ENCODE data around the gene PLEKHA7. TPM values are rescaled to one million over a fixed set of nuclear protein-coding genes. Genes with fewer than 3 reads are reported as not detected.
A peak's percentile ranks its signal among the peaks of the same experiment; 100 is the strongest.
"Not testable (repeated sequence)": the region's sequence is repeated elsewhere in the genome, so short reads cannot be mapped to it uniquely, and the experiment has no call there.

The PLEKHA7 gene, protein sequence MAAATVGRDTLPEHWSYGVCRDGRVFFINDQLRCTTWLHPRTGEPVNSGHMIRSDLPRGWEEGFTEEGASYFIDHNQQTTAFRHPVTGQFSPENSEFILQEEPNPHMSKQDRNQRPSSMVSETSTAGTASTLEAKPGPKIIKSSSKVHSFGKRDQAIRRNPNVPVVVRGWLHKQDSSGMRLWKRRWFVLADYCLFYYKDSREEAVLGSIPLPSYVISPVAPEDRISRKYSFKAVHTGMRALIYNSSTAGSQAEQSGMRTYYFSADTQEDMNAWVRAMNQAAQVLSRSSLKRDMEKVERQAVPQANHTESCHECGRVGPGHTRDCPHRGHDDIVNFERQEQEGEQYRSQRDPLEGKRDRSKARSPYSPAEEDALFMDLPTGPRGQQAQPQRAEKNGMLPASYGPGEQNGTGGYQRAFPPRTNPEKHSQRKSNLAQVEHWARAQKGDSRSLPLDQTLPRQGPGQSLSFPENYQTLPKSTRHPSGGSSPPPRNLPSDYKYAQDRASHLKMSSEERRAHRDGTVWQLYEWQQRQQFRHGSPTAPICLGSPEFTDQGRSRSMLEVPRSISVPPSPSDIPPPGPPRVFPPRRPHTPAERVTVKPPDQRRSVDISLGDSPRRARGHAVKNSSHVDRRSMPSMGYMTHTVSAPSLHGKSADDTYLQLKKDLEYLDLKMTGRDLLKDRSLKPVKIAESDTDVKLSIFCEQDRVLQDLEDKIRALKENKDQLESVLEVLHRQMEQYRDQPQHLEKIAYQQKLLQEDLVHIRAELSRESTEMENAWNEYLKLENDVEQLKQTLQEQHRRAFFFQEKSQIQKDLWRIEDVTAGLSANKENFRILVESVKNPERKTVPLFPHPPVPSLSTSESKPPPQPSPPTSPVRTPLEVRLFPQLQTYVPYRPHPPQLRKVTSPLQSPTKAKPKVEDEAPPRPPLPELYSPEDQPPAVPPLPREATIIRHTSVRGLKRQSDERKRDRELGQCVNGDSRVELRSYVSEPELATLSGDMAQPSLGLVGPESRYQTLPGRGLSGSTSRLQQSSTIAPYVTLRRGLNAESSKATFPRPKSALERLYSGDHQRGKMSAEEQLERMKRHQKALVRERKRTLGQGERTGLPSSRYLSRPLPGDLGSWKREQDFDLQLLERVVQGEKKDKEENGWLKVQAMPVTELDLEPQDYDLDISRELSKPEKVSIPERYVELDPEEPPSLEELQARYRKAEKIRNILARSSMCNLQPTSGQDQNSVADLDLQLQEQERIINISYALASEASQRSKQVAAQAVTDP
- total RNA-seq, result 16.2 TPM
- long read RNA-seq, partial matches to known transcripts, result 5 of 19 reads
- long read RNA-seq, other reads (novel, unspliced or antisense), result 12 of 19 reads

DNA sequence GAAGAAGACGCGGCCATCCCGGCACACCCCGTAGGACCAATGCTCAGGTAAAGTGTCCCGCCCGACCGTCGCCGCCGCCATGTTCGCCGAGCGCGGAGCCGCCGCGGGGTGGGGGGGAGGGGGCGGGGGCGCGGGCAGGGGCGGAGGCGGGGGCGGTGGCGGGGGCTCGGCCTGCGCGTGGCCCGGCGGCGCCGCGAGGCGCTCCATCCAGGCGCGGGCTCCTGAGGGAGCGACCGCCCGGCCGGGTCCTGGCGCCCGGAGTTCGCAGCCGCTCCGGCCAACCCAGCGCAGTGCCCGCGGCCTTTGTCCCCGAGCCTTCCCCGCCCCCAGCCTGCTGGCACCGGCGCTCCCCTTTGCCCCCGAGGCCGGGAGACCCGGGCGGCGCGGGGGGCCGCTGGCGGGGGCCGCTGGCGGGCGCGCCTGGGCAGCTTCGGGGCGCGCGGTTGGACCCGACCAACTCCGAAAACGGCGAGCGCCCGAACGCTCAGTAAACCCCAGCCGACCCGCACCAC is at the start of gene PLEKHA7:
Gene PLEKHA7, minus strand, starts transcription at position 94 of the 512 bp plus-strand sequence. Its CDS starts 13 bp downstream, at position 81.
- intact Hi-C loops (cut with DNase I), result no loop called here
- DNase-seq, result no peak
- ATAC-seq (ENCODE audit: poor library complexity), result peak; percentile 34

DNA sequence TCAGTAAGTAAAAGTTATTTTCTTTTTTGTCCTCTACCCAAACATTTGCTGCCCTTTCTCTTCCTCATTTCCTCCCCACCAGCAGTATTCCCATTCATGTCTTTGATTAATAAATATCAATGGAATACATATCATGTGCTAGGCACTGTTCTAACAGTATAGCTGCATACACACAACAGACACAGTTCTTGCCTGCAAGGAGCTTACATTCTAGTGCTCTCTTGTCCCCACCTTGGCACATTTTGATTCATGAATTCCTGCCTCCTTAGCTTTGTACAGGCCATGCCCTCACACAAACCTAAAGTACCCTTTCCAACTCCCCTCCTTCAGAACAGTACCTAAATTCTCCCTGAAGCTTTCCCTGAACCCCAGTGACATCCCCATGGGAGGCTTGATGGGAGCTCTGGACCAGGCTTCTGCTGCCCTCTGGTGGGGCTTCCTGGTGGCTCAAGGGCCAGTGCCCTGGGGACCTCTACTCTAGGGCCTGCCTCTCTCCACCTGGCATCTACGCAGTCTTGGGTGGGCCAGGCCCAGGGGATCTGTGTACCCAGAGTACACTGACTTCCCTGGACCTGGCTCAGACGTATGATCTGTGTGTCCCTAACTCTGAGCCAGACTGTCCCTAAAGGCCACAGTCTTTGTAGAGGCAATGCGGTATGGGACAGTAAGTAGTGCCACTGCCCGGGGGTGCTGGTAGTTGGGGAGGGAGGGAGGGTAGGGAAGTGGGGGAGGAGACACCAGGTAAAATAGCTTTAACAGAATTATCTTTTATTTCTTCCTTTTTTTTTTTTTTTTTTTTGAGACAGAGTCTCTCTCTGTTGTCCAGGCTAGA is 49.2 kb upstream of the PLEKHA7 start:
- intact Hi-C loops (cut with DNase I), result loop anchor here (2.0 to 5.0 kb wide), 2 partner anchors 117 to 276 kb away; no protein-coding TSS in a partner anchor
- ATAC-seq (ENCODE audit: poor library complexity) (peak; percentile 95), DNase-seq (peak; percentile 75)

DNA sequence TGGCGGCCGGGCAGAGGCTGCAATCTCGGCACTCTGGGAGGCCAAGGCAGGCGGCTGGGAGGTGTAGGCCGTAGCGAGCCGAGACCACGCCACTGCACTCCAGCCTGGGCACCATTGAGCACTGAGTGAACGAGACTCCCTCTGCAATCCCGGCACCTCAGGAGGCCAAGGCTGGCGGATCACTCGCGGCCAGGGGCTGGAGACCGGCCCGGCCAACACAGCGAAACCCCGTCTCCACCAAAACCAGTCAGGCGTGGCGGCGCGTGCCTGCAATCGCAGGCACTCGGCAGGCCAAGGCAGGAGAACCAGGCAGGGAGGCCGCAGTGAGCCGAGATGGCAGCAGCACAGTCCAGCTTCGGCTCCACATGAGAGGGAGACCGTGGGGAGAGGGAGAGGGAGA is 36.9 kb upstream of the PLEKHA7 start:
- ATAC-seq (ENCODE audit: poor library complexity); DNase-seq; intact Hi-C loops (cut with DNase I): not testable (repeated sequence)

DNA sequence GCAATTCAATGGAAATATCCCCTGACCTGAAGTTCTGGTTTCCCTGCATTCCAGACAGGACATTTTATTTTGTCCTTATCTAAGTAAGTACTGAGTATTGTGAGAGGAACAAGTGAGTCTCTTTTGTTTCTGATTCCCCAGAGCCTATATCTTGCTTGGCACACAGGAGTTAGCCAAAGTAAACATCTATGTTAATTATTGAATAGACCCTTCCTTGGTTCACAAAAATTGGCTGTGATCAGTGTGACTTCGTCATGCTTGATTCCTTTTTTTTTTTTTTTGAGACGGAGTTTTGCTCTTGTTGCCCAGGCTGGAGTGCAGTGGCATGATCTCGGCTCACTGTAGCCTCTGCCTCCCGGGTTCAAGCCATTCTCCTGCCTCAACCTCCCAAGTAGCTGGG is 34.3 kb upstream of the PLEKHA7 start:
- ATAC-seq (ENCODE audit: poor library complexity); DNase-seq; intact Hi-C loops (cut with DNase I): not testable (repeated sequence)

DNA sequence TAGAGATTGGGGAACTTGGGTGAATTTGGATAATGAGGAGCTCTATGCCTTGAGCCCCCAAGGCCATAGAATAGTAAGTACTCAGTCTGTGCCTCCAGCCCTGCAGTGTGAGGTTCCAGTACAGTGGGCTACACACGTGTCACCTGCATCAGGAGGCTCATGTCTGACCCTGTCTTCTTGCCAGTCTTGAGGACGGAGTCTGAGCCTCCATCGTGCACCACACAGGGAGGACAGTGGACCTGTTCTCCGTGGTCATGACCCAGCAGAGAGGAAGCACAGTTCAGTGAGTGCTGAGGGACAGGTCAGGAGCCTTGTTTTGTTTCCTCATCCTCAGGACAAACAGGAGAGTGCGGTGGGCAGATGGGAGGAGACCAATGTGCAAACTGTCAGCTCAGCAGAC is 32.5 kb upstream of the PLEKHA7 start:
- intact Hi-C loops (cut with DNase I), result no loop called here
- no peak for ATAC-seq (ENCODE audit: poor library complexity)
- DNase-seq, result no peak

DNA sequence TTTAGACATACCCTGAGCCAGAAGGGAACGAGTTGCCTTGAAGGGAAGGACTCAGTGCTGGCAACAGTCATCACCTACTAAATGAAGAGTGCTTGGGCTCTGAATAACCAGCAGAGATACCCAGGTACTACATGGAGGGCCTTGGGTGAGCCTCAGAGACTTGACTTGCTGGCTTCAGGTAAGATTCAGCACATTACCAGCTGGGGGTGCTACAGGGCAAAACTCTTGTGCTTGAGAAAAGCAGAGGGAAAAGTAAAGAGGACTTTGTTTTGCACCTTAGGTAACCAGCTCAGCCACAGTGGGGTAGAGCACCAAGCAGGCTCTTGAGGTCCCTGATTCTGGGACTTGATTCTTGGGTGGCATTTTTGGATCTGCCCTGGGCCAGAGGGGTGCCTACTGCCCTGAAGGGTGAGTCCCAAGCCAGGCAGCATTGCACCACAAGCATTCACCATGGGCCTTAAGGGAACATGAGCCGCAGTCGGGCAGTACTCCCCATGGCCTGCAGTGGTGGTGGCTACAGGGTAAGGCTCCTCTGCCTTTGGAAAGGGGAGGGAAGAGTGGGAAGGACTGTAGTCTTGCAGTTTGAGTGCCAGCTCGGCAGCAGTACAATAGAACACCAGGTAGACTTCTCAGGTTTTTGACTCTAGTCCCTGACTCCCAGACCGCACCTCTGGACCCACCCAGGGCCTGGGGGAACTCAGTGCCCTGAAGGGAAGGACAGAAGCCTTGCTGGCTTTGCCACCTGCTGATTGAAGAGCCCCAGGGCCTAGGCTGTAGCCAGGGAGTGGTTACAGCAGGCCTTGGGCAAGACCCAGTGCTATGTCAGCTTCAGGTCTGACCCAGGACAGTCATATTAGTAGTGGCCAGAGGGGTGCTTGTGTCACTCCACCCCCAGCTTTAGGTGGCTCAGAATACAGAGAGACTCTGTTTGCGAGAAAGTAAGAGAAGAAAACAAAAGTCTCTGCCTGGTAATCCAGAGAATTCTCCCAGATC is 22.7 kb upstream of the PLEKHA7 start:
- ATAC-seq (ENCODE audit: poor library complexity), result no peak
- intact Hi-C loops (cut with DNase I), result no loop called here
- DNase-seq, result no peak

DNA sequence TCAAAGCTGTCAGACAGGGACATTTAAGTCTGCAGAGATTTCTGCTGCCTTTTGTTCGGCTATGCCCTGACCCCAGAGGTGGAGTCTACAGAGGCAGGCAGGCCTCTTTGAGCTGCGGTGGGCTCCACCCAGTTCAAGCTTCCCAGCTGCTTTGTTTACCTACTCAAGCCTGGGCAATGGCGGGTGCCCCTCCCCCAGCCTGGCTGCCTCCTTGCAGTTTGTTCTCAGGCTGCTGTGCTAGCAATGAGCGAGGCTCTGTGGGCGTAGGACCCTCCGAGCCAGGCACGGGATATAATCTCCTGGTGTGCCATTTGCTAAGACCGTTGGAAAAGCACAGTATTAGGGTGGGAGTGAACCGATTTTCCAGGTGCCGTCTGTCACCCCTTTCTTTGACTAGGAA is 19.8 kb upstream of the PLEKHA7 start:
- intact Hi-C loops (cut with DNase I); ATAC-seq (ENCODE audit: poor library complexity): not testable (repeated sequence)

DNA sequence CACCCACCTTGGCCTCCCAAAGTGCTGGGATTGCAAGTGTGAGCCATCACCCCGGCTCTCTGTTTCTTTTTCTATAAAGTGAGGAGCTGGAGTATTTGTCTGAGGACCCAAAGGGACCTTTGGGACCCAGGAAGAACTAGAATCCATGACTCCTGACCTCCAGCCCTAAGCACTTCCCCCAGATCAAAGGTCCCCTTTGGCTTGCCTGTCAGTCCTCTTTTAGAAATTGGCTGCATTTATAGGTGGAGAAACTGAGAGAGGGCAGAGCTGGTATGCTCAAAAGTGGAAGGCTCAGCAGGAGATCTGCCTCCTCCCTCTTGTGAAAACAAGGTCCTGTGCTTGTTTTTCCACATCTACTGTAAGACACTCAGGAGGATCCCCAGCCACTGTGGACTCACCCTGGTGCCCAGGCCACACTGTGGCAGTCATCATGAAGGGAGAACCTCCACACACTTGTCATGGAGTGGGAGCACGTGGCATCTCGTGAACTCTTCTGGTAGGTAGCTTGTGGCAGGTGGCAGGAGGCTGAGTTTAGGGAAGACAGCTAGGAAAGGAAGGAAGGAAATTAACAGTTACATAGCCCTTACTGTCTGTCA is 12.4 kb upstream of the PLEKHA7 start:
- DNase-seq (no peak), ATAC-seq (ENCODE audit: poor library complexity) (no peak)
- intact Hi-C loops (cut with DNase I), result no loop called here

More for the DNA sequence above, 19.8 kb upstream of the PLEKHA7 start:
- not testable (repeated sequence) for DNase-seq

DNA sequence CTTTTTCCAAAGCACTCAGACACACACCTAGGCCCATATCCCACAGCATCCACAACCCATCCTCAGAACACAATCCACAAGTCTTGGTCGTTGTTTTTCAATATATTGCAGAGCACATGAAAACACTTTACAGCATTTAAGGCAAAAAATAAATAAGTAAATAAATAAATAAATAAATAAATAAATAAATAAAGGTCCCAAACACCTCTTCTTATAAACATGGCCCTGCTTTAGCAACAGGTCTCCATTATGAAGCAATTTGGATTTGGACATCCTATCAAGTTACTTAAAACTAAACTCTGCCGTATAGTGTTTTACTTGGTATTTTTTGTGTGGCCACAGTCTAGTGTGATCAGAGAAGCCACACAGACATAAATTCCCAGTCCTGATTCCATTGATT is 10.7 kb upstream of the PLEKHA7 start:
- intact Hi-C loops (cut with DNase I), result no loop called here
- no peak for ATAC-seq (ENCODE audit: poor library complexity)
- no peak for DNase-seq

DNA sequence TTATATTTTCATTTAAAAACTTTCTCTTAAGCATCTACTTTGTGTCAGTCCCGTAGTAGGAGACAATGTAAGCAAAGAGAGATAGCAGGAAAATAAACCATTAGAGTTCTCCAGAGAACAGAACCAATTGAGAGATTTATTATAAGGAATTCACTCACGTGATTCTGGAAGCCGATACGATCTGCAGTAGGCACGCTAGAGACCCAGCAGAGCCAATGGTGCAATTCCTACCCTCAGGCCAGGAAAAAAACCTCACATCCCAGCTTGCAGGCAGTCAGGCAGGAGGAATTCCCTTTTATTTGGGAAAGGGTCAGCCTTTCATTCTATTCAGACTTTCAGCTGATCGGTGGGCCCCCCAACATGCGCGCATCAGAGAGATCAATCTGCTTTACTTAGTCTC is 7.3 kb upstream of the PLEKHA7 start:
- DNase-seq, result no peak

DNA sequence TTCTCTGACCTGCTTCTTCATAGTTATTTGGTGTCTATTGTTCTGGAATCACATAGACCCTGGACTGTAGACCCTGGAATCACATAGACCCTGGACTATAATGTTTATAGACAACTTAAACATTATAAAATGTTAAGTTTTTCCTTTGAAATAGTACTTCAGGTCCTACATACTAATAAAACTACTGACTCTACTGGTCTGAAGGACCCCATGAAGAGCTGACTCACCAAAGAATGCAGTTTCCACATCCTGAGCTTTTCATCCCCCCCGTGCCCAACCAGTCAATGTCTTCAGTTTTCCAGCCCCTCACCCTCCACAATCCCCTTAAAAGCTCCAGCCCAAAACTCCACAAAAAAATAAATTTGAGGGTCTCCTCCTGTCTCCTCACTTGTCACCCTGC is 6.6 kb upstream of the PLEKHA7 start:
- DNase-seq (no peak), ATAC-seq (ENCODE audit: poor library complexity) (no peak)
- intact Hi-C loops (cut with DNase I), result no loop called here

More for the DNA sequence above, 7.3 kb upstream of the PLEKHA7 start:
- no peak for ATAC-seq (ENCODE audit: poor library complexity)
- intact Hi-C loops (cut with DNase I), result no loop called here

DNA sequence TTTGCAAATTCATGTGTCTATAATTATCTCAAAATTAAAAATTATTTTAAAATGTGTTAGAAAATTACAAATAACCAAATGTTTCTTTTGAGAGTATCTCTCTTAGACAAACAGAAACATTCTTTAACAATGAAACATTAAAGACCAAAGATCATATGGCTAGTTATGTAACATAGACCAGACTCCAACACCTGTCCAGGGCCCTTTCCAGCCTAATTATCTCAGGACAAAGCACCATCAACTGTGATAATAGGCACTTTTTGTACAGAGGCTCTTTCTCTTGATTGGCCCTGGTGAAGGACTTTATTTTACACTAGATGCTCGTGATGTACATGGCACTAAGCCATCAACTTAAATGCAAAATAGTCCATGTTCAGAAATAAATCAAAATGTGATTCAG is 5.0 kb upstream of the PLEKHA7 start:
- intact Hi-C loops (cut with DNase I), result no loop called here
- ATAC-seq (ENCODE audit: poor library complexity) (no peak), DNase-seq (no peak)

DNA sequence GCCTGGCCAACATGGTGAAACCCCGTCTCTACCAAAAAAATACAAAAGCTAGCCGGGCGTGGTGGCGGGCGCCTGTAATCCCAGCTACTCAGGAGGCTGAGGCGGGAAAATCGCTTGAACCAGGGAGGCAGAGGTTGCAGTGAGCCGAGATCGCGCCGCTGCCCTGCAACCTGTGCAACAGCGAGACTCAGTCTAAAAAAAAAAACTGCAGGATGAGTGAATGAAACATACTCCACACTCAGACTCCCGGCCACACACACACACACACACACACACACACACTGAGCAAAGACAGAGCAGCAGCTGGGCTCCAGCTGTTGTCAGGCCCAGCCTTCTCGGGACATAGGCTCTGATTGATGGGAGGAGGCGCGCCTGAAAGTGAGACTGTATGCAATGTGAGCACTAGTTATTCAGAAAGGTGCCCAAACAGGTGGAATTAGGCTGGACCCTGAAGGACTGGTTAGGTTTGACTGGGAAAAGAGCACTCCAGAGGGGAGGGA is 1.5 kb upstream of the PLEKHA7 start:
- intact Hi-C loops (cut with DNase I), result no loop called here
- DNase-seq, result no peak
- no peak for ATAC-seq (ENCODE audit: poor library complexity)

DNA sequence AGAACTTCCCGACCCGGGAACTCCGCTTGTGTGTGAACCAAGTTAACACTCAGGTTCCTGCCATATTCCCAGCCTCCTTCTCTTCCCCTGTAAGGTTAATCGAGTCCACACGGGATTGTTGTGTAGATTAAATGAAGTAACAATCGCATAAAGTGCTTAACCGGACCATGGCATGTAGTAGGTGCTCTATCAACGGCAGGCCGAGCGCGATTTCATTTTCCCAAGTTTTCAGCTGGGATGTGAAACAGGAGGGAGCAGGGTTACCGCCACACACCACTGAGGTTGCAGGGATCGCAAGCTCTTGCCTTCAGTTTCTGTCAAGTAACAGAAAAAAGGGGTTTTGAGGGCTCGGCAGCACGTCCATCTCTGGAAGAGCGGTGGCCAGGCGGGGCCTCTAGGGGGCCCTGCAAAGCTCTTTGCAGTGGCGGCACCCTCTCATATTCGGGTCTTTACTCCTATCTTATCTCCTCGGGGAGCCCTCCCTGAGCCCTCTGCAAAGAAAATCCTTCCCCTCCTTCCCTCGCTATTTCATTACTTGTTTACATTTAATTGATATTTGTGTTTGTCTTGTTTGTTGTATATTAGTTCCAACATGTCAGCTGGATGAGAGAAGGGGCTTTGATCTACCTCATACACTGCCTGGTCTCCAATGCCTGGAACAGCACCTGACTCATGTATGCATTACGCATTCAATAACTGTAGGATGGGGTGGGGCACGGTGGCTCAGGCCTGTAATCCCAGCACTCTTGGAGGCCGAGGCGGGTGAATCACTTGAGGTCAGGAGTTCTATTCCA is 816 bp upstream of the PLEKHA7 start:
- intact Hi-C loops (cut with DNase I), result no loop called here
- no peak for DNase-seq
- ATAC-seq (ENCODE audit: poor library complexity), result peak; percentile 25

All from Right ventricle myocardium superior (tissue), 1 donor.